Spleen (tissue), 7 donors: Measurements from ENCODE around the gene CHFR.

Experiments
- CTCF ChIP-seq, 11 experiments: fragments of 200-600 bp in 7 of 11; fragments of 450-650 bp in 4 of 11; sonication (generic) in 4 of 11; IDR thresholded peaks in 8 of 11; conservative IDR thresholded peaks in 3 of 11; 1 replicate in 7 of 11; 2 replicates in 4 of 11; pipeline versions ENCODE4 v1.4.0 to v1.8.0; 2016 to 2021; ENCODE audit warnings: antibody characterized with exemption in 11 of 11, inconsistent platforms in 4 of 11, mild to moderate bottlenecking in 1 of 11
- POLR2A ChIP-seq, 3 donors: fragments of 450-650 bp; IDR thresholded peaks; one replicate each; pipeline ENCODE4 v1.5.1; 2017; ENCODE audit warnings: antibody characterized with exemption in 3 of 3, mild to moderate bottlenecking in 1 of 3
- POLR2AphosphoS5 ChIP-seq, 3 donors: sonication (generic); formaldehyde crosslinking; IDR thresholded peaks; one replicate each; pipeline ENCODE4 v1.5.1; 2017; ENCODE audit warnings: antibody characterized with exemption in 3 of 3
- donor health status: DM: no; HTN: no; CAD: no; lungs with moderate emphysema.
- donor health status: DM: no; HTN: no; CAD: no.
- donor health status: DM: no; HTN: no; CAD: no.

- TF ChIP-seq CTCF (IDR thresholded peaks at IDR 0.05 in 8 of 11, conservative IDR thresholded peaks at IDR 0.05 in 3 of 11) (no peak), POLR2A (IDR thresholded peaks at IDR 0.05) (no peak), POLR2AphosphoS5 (IDR thresholded peaks at IDR 0.05) (peak in 1 of 3 donors; percentile 49)
Measured at GRCh38 chr12:132851465-132851864, 35.9 kb downstream of the CHFR start.
